ENCODE data around the gene TRAPPC2.

Gene TRAPPC2

DNA sequence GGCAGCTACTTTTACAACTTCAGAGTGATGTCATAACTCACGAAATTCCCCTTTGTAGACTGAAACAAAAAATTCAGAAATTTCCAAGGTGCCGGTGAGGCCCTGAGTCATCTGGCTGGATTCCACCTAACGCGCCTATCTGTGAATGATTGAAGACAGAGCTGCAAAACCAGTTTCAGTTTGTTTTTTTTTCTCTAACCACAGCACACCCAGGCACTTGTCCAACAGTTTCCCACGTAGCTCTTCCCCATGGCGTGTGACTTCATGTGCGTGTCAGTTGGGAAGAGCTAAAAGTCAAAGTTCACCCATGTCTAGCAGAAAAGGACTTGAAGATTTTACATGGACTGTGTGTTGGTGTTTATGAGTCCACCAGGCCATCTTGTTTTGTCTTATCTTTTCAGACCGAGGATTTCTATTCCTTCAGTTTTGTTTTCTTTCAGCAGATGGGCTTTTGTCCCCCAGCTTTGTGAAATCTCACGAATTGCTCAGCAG is 65.1 kb downstream of the TRAPPC2 start:
- peak; percentile 78 for DNase-seq (ENCODE audit: low spot score)

DNA sequence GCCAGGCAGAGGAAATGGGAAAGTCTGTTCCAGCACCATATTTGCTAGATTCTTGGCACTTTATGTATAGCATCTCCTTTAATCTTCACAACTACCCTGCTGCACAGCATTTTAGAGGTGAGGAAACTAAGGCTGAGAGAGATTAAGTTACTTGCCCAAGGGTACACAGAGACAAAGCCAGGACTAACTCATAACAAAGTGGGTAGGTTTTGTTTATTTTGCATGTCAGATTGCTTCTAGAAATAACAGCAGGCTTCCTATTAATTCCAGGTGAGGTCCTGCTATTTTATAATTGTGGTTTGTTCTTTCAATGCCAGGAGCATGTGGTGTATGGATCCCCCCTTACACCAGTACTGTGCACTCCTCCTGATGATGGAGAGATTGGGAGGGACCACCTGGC is 66.5 kb downstream of the TRAPPC2 start:
- no peak for DNase-seq (ENCODE audit: low spot score)

DNA sequence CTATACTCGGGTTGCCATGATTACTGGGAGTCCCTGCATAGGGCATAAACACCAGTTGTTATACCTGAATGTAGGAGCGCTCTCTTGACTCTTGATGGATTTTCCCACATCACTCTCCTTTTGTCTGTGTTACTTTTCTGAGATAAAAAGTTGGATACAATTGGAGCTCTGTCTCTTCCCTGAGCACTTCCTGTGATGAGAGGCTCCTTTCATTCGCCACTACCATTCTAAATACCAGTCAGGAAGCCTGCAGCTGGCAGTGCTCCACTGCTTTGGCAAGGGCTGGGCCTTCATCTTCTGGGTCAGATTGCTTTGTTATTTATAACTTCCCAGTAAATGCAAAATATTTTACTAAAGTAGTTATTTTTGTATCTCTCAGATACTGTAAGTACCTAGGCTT is 67.6 kb downstream of the TRAPPC2 start:
- no peak for DNase-seq (ENCODE audit: low spot score)

DNA sequence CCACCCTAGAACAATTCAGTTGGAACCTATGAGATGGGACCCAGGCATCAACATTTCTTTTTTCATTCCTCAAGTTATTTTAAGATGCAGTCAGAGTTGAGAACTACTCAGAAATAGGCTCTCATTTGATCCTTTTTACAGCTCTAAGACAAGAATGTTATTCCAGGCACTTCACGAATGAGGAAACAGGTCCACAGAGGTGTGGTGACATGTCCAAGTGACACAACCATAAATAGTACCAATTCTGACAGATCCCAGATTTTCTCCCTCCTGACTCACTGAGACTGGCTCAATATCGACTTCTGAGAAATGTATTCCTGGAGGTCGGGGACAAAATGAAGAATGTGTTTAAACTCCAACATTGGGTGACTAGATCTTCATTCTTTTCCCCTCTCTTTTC is 70.4 kb downstream of the TRAPPC2 start:
- DNase-seq (ENCODE audit: low spot score) = no peak

DNA sequence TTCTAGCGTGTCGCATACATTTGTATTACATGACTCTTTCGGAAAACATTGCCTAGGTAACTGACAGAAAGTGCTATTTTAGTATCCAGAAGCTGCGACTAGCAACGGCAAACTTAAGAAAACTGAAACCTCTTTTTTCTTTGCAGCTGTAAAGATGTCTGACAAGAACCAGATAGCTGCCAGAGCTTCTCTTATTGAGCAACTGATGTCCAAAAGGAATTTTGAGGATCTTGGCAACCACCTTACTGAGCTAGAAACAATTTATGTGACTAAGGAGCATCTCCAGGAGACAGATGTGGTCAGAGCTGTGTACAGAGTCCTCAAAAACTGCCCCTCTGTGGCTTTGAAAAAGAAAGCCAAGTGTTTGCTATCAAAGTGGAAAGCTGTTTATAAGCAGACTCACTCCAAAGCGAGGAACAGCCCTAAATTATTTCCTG is 72.0 kb downstream of the TRAPPC2 start:
- peak; percentile 66 for DNase-seq (ENCODE audit: low spot score)

Measured in AG08395 (cell line).